Activated naive CD4-positive, alpha-beta T cell treated with anti-CD3 and anti-CD28 coated beads, Interleukin-2, amount 50 U/mL, for 72 hours (primary cell): ENCODE results near the gene TTLL8. TPM values are rescaled to one million over a fixed set of nuclear protein-coding genes. Genes with fewer than 3 reads are reported as not detected.
A peak's percentile ranks its signal among the peaks of the same experiment; 100 is the strongest.

Experiments
- ATAC-seq, 2 donors: fragments of 150-1000 bp; cut with Tn5 transposase; 2 replicates each; pipeline ENCODE4 v1.10.0; 2021; ENCODE audit warnings: mild to moderate bottlenecking in 2 of 2, moderate library complexity in 2 of 2
- DNase-seq, 2 donors: peaks; one replicate each; pipeline ENCODE4 v3.0.0; 2021 to 2022; ENCODE audit warnings: low spot score in 2 of 2
- H3K27ac Mint-ChIP-seq, 2 donors: one replicate each; pipeline ENCODE4 v1.8.0; 2022; ENCODE audit warnings: mild to moderate bottlenecking in 2 of 2, mixed read lengths in 2 of 2
- H3K36me3 Mint-ChIP-seq, 2 donors: one replicate each; pipeline ENCODE4 v1.8.0; 2022; ENCODE audit warnings: mixed read lengths in 2 of 2
- H3K9me3 Mint-ChIP-seq, 2 donors: one replicate each; pipeline ENCODE4 v1.8.0; 2022; ENCODE audit warnings: mixed read lengths in 2 of 2
- total RNA-seq, 2 donors: library from RNA; stranded (reverse); gene quantifications; one replicate each; pipeline ENCODE4 v1.2.3, GENCODE V29; 2022

TTLL8 gene
- total RNA-seq, 2 donors from 2014 or later, result not detected

GRCh38 chr22:50057278-50058060 is 629 bp downstream of the TTLL8 start:
- ATAC-seq (no peak), DNase-seq (no peak)
- H3K36me3 Mint-ChIP-seq, result peaks cover 0 to 9% of the 10 kb centered on the region in 2 donors
- H3K9me3 Mint-ChIP-seq, result peaks cover 3 to 5% of the 10 kb centered on the region in 2 donors
- H3K27ac Mint-ChIP-seq, result no peak overlapping the region

- Mint-ChIP-seq H3K36me3 (peaks cover 0 to 9% of the 10 kb centered on the region in 2 donors), H3K9me3 (peaks cover 3 to 5% of the 10 kb centered on the region in 2 donors), H3K27ac (no peak overlapping the region)
- ATAC-seq (no peak), DNase-seq (no peak)
These were observed 1.7 kb downstream of the TTLL8 start for GRCh38 chr22:50056214-50056972.

GRCh38 chr22:50053861-50054260 is 4.2 kb downstream of the TTLL8 start:
- no peak for DNase-seq
- no peak for ATAC-seq
- Mint-ChIP-seq H3K27ac (no peak overlapping the region), H3K9me3 (peaks cover 3 to 5% of the 10 kb centered on the region in 2 donors), H3K36me3 (peaks cover 0 to 9% of the 10 kb centered on the region in 2 donors)

DNA sequence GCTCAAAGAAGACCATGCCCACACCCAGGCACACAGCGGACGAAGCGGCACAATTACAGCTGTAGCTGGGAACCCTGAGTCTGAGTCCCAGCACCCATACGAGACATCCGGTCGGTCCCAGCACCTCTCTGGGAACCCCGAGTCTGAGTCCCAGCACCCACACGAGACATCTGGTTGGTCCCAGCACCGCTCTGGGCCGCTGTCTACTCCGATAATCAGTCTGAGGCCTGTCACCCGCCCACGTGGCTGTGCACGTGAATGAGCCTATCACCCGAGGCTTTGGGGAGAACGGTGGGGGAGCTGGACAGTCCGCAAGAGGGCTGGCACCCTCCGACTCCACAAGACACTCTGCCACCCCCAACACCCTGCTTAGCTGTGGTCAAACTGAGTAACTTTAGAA is 6.2 kb downstream of the TTLL8 start:
- ATAC-seq, result no peak
- peaks cover 3 to 5% of the 10 kb centered on the region in 2 donors for H3K9me3 Mint-ChIP-seq
- no peak overlapping the region for H3K27ac Mint-ChIP-seq
- H3K36me3 Mint-ChIP-seq, result peaks cover 0 to 9% of the 10 kb centered on the region in 2 donors
- no peak for DNase-seq

DNA sequence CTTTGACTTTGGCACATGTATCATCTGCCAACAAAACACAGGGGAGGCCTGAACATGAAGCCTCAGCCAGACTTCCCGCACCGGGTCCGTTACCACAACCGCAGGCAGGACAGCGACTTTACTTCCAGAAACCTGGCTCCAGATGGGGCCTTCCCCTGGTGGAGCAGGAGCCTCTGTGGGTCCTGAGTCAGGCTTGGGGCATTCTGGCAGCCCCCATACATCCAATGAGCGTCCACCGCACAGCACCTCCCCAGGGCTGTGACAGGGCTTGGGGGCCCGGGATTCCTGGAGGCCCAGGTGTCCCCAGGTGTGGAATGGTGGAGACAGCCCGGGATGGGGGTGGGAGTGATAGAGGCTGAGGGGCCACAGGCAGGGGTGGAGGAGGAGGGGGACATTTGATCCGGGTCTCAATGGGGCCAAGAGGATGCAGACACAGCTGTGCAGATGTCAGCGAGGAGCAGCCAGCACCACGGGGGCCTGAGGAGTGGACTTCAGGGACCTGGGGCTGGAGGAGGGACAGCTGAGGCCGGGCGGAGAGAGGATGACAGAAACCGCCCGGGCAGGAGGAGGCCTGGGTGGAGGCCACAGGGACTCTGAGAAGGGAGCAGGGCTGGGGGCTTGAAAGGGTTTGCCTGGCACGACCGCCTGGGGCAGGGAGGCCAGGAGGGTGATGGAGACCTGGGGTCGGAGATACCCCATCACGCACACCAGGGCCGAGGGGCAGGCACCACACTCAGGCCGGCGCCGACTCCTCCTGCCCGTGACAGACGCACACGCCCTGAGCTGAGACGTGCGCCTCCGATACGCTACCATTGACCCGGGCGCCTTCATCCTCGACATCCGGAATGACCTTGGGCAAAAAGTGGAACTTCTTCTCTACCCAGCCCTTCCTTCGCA is 8.6 kb downstream of the TTLL8 start:
- Mint-ChIP-seq H3K9me3 (peaks cover 3 to 5% of the 10 kb centered on the region in 2 donors), H3K36me3 (peaks cover 0 to 9% of the 10 kb centered on the region in 2 donors), H3K27ac (no peak overlapping the region)
- no peak for DNase-seq
- no peak for ATAC-seq

DNA sequence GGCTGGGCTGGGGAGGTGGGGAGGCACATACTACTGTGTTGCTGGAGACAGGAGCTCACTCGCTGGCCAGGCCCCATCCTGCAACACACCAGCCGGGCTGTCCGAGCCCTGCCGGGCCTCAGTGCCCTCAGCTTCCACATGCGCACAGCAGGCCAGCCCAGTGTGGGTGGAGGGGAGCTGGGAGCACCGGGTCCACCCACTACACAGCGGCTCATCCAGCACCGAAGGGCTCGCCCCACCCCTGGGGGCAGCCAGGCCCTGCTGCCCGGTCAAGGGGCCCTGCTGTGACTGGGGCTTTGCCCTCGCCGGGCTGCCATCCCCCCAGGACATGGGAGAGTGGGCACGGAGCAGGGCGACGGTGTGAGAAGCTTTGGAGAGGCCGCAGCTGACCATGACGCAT is 9.3 kb downstream of the TTLL8 start:
- no peak overlapping the region for H3K27ac Mint-ChIP-seq
- H3K36me3 Mint-ChIP-seq, result peaks cover 0 to 6% of the 10 kb centered on the region in 2 donors
- ATAC-seq (no peak), DNase-seq (no peak)
- peaks cover 2% of the 10 kb centered on the region in 2 donors for H3K9me3 Mint-ChIP-seq

GRCh38 chr22:50048061-50048765 is 9.9 kb downstream of the TTLL8 start:
- Mint-ChIP-seq H3K36me3 (no peaks in the 10 kb centered on the region), H3K9me3 (no peaks in the 10 kb centered on the region), H3K27ac (no peak overlapping the region)
- DNase-seq, result no peak
- ATAC-seq, result no peak

GRCh38 chr22:50047346-50047745 is 10.8 kb downstream of the TTLL8 start:
- H3K9me3 Mint-ChIP-seq, result no peaks in the 10 kb centered on the region
- ATAC-seq, result no peak
- DNase-seq, result no peak
- H3K27ac Mint-ChIP-seq, result no peak overlapping the region
- H3K36me3 Mint-ChIP-seq, result no peaks in the 10 kb centered on the region

GRCh38 chr22:50046481-50047245 is 11.4 kb downstream of the TTLL8 start:
- ATAC-seq, result no peak
- Mint-ChIP-seq H3K9me3 (no peaks in the 10 kb centered on the region), H3K36me3 (no peaks in the 10 kb centered on the region), H3K27ac (no peak overlapping the region)
- DNase-seq, result no peak

DNA sequence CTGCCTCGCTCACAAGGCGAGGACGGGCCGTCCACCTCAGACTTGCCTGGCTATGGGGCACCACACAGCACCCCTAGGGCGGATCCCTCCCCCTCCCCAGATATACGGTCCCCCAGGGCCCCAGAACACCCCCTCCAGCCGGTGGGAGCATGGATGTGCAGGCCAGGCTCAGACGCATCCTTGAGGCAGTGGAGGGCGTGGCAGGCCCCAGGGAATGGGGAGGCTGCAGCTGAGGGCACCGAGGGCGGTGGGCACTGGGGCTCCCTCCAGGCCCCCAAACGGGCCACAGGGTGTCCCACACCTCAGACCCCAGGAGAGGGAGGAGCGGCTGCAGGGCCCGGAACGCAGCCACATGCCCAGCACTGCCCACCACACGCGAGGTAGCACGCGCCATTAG is 12.1 kb downstream of the TTLL8 start:
- no peaks in the 10 kb centered on the region for H3K36me3 Mint-ChIP-seq
- H3K9me3 Mint-ChIP-seq, result no peaks in the 10 kb centered on the region
- DNase-seq, result no peak
- no peak for ATAC-seq
- H3K27ac Mint-ChIP-seq, result no peak overlapping the region

GRCh38 chr22:50045211-50046018 is 12.7 kb downstream of the TTLL8 start:
- H3K9me3 Mint-ChIP-seq, result no peaks in the 10 kb centered on the region
- H3K36me3 Mint-ChIP-seq, result no peaks in the 10 kb centered on the region
- DNase-seq (no peak), ATAC-seq (no peak)
- no peak overlapping the region for H3K27ac Mint-ChIP-seq

GRCh38 chr22:50044485-50045118 is 13.5 kb downstream of the TTLL8 start:
- Mint-ChIP-seq H3K27ac (no peak overlapping the region), H3K9me3 (no peaks in the 10 kb centered on the region), H3K36me3 (no peaks in the 10 kb centered on the region)
- ATAC-seq (peak; percentile 34 to 43), DNase-seq (no peak)

- Mint-ChIP-seq H3K27ac (no peak overlapping the region), H3K36me3 (peaks cover 0 to 4% of the 10 kb centered on the region in 2 donors), H3K9me3 (peaks cover 0 to 3% of the 10 kb centered on the region in 2 donors)
- no peak for ATAC-seq
- no peak for DNase-seq
These were observed 16.6 kb downstream of the TTLL8 start for GRCh38 chr22:50041361-50042065.

DNA sequence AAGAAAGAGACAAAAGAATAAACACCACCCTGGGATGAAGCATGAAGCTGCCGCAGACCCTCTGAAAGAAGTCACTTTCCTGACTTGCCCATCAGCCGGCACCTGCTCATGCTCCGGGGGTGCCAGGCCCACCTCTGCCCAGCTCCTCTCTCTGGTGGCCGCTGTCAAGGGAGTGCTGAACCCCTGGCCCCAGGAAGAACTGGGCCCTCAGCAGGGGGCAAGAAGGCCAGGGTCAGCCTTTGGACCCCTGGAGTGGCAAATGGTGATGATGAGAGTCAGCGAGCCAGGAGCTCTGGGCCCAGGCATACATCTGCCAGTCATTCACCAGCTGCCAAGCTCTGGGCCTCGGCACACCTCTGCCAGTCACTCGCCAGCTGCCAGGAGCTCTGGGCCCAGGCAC is 17.4 kb downstream of the TTLL8 start:
- no peak for DNase-seq
- Mint-ChIP-seq H3K9me3 (peaks cover 0 to 3% of the 10 kb centered on the region in 2 donors), H3K36me3 (peaks cover 0 to 4% of the 10 kb centered on the region in 2 donors)

More for the DNA sequence above, 17.4 kb downstream of the TTLL8 start:
- H3K27ac Mint-ChIP-seq, result no peak overlapping the region
- no peak for ATAC-seq
